NCI-H510A (cell line): ENCODE results near the gene IMMT.
"Not testable (repeated sequence)": the region's sequence is repeated elsewhere in the genome, so short reads cannot be mapped to it uniquely, and the experiment has no call there.

ENCODE experiments used
- DNase-seq: peaks from one replicate; lab custom pipeline; 2025; lab: John Stamatoyannopoulos, UW

The IMMT gene

DNA sequence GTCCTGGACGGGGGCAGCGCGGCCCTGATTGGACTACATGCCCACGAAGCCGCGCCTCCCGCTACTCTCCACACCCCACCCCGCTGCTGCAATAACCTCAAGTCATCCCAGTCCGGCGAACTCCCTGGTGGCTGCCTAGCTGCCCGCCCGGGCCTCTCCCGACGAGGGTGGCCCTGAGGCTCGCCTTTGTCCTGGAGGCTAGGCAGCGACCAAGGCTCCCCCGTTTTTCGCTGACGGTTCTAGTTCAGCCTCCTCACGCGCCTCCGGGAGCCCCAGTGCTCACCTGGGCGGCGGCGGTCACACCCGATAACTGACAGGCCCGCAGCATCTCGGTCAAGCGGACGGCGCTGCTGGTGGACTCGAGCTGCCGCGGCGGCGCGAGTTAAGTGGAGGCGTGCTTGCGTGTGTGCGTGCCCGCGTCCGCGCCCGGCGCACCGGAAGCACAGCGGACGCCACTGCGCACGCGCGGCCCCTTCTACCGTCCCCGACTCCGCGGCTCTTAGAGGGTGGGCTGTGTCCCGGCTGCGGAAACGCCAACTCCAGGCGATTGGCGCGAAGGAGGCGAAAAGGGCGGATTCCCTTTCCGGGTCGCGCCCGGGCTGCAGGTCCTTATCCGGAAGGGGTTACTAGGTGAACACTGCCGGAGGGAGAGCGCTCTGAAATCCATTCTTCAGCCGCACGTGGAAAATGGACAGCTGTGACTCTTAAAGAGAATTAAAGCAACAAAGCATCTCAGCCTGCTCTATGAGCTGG, at the start of gene IMMT:
TSS of gene IMMT (minus strand) at position 408 of the 753 bp plus-strand sequence. CDS start at position 328, 80 bp downstream.
- peak; percentile 95 for DNase-seq

DNA sequence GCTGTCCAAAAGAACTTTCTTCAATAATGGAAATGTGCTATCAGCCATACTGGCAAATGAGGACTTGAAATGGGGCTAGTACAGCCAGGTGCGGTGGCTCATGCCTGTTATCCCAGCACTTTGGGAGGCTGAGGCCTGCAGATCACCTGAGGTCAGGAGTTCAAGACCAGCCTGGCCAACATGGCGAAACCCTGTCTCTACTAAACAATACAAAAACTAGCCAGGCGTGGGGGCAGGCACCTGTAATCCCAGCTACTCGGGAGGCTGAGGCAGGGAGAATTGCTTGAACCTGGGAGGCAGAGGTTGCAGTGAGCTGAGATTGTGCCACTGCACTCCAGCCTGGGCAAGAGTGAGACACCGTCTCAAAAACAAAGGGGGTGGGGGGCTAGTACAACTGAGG, 49.5 kb upstream of the IMMT start:
- not testable (repeated sequence) for DNase-seq

DNA sequence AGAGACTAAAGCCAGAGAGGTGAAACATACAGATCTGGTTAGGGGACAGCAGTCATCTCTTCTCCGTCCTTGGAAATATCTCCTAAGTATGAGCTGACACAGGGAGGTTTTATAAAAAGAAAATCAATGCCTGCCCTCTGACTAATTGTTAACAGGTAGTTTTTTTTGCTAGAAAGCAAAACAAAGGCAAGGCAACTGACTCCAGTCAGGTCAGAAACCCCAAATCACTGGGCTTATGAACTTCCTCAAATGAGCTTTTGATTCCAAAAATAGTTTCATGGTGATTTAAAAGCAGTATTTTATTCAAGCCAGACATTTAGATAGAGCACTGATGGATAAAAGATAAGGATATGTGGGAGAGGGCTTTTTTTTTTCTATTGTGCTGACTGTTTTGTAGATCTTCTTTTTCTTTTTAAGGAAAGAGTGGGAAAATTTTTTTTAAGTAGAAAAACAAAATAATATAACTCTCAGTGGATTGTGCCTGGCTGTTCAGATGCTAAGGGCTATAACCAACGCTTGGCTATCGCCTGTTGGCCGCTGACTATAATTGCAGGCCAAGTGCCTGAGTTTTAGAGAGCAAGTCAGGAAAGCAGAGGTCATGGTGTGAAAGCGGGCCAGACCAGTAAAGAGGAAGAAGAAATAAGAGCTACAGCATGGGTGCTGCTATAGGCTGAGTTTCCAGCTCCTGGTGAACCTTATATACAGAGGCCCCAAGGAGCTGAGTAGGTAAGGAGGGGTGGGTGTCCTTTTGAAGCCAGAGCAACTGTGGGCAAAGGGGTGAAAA, 48.9 kb upstream of the IMMT start:
- DNase-seq = no peak

DNA sequence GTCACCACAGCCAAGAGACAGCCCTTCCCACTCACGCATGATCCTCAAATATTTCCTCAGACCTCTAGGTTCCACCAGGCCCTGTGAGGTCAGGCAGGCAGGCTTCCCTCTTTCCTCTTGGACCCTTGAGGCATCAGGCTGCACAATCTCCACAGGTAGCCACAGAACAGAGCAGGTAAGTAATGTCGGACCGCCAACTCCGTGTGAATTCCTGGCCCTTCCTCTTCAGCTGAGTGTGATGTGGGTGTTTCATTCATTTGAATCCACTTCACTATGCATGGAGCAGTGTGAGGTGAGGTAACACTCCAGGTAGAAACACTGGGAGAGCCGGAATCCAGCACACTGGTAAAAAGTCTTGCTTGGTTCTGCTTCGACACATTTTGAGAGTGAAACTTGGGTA, 48.0 kb upstream of the IMMT start:
- no peak for DNase-seq

DNA sequence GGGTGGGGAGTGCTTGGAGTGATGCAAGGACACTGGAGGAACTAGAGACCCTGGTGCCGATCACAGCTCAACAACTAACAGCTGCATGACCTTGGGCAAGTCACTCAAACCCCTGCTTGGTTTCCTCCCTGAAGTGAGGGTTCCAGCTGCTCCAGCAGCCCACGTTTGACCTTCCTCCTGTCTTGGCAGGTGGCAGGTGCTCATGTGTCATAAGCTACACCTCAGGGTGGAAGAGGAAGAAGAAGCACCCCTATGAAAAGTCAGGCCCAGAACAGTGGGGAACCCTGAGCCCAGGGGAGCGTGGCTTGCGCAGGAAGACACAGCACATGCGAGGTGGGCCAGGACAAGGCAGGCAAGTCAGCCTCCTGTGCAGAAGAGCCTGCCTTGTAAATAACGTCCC, 46.3 kb upstream of the IMMT start:
- DNase-seq = no peak

DNA sequence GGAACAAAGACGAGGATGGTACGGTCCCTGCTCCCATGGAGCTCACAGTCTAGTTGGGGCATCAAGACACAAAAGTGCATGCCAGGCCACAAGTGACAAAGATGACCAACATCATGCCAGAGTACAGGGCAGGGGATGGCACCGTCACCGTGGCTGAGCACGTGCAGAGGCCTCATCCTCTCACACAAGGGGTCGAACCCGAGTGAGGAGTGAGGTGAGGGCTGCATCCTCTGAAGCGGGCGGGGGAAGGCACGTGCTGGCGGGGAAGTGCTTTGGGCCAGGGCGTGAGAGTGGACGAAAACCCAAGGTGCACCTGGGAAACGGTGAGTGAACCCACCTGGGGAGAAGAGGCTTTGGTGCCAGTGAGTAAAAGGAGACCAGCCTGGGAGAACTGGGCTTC, 45.0 kb upstream of the IMMT start:
- no peak for DNase-seq

DNA sequence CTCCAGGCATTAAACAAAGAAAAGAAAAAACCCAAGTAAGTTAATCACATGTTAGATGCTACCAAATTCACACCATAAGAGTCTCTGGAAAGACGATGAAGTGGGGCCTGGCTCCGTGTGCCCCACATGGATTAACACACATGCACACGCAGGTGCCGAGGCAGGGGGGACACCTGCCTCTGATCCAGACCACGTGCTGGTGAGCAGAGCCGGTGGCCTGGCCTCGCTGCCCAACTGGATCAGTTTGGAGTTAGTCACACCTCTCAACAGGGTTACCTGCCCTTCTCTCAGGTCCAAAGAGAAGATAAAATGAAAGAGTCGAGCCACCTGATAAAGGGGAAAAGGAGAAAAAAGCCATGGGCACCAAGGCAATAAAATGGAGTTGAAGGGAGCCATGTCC, 44.5 kb upstream of the IMMT start:
- DNase-seq = no peak

DNA sequence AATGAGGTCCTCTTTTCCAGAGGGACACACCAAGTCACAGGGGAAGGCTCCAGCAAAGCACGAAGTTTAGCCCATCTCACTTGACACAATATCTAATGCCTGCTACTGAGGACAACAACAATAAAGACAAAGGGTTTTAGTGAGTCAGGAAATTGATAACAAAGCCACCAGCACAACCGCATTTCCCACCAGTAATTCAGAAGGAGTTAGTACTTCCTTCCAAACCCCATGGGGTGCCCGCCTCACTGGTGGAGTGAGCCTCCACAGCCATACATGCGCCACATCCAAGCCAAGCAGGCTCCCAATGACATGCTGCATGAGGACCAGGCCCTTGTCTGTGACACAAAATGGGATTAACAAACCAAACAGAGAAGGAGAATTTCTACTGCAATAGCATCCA, 44.1 kb upstream of the IMMT start:
- DNase-seq = no peak

DNA sequence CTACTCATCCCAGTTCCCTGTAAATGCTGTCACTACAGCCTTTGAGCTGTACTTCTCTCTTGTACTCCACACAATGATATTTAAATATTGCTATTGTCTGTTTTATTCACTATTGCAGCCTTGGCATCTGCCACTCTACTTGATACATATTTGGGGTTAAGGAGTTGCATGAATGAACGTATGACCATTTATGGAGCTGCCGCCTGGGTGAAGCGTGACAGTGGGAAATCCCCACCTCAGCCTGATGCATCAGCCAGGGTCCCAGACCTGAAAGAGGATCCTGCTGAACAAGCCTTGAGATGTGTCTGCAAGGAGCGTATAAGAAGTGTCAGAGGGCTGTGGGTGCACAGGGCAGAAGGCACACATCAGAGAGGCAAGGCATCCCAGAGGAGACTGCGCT, 43.1 kb upstream of the IMMT start:
- DNase-seq = no peak

DNA sequence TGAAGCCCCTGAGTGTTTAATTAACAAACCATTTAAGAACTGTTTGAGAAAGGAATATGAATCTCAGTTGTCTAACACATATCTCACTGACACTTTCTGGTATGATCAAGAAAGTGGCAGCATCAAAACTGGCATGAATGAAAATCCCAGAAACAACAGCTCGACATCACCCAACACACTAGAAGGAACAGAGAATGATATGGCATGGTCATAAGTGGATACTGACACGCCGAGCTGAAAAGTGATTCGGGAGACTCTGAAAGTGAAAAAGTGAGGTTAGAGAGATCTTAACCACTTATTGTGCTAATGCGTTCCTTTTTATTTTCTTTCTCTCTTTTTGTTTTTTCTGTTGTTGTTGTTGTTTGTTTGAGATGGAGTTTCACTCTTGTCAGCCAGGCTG, 41.9 kb upstream of the IMMT start:
- DNase-seq = no peak

DNA sequence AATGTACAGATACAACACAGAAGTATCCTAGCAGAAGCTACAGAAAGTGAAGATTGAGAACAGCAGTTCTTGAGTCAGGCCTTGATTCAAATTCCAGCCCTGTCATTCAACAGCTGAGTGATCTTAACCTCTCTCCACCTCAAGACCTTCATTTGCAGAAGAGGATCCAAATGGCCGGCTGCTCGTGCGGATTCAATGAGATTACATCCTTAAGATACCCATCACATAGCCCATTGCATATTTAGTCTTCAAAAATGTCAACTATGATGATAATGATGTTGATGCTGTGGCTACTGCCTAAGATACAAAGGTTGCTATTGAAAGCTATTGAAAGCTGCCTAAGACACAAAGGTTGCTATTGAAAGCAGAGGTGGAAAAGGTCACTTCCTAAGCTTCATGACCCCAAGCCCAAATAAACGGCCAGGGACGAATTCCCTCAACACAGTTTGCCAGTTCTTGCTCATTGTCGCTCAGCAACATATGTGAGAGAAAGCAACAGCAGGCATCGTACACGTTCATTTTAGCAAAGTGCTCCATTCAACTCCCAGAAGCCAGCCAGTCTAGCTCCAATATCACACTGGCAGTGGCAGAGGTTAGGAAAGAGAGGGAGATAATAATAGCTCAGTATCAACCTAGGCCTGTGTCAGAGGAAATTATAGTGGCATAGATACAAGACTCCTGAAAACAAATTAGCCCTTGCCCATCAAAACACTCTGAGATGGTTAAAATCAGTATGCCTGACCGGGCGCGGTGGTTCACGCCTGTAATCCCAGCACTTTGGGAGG, 40.1 kb upstream of the IMMT start:
- DNase-seq = no peak

DNA sequence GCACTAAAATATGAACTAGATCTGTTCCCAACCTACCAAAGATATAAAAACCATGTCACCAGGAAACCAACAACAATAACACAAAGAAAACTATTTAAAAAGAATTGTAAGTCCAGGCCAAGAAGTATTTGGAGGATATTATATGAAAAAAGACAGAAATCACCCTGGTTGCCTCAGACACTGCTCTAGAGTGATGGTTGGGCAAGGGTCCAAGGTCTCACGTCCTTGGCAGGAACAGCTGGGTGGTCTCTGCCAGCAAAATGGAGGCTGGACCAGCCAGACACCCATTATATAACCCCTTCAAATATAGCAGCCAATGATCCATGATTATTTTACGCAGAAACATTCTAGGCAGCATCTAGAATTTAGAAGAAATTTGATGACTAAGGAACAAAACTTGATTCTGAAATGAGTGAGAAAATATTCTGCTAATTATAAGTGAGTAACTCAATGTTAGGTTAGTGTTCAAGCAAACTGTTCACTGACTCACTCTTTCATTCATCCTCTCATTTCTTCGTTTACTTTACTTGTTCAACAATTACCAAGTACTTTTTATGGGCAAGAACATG, 39.4 kb upstream of the IMMT start:
- no peak for DNase-seq

DNA sequence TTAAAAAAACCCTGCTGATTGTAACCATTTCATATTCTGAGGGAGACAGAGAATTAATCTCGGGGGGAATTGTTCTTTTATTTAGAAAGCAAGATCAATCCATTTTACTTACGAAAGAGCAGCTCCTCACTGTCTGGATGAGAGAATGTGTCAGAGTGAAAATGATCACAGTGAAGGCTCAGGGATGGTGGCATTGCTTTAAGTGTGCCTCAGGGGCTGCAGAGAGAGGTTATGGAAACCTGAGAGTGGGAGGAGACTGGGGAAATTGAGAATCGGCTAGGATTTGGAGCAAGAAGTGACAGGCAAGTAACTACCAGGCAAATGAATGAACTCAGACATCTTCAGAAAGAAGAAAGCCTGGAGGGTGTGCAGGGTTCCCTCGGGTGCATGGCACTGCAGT, 38.2 kb upstream of the IMMT start:
- DNase-seq = no peak

DNA sequence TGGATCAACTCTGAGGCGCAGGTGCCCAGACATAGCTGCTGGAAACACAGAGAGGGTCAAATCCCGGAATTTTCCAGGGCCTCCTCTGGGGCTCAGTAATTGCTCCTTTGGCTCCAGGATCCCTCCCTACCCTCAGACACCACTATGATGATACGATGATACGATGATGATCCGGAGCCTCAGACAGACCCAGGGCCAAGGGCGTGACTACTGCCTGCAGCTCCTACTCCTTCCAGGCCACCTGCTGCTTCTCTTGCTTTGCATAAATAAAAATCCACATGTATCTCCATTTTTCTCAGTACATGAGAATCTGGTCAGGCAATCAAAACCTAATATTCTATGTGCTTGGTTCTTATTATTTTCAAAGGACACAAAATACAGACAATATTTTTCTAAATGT, 37.6 kb upstream of the IMMT start:
- no peak for DNase-seq

DNA sequence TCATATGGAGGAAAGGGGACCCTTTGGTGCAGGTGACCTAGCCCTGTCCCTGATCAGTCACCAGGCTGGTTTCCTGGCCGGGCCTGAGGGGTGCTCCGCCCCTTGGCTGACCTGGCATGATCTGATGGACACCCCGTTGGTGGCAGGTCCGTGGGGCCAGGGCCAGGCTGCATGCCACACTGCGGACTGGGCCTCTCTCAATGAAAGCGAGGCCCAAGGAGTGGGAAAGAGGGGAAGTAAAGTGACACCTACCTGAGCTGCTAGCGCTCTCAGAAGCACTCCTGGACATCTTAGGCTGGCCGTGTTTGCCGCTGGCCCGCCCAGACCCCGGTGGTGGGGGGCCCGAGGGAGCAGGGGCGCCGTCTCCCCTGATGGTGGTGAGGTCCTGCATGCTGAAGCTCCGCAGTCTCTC, 37.1 kb upstream of the IMMT start:
- DNase-seq = no peak

DNA sequence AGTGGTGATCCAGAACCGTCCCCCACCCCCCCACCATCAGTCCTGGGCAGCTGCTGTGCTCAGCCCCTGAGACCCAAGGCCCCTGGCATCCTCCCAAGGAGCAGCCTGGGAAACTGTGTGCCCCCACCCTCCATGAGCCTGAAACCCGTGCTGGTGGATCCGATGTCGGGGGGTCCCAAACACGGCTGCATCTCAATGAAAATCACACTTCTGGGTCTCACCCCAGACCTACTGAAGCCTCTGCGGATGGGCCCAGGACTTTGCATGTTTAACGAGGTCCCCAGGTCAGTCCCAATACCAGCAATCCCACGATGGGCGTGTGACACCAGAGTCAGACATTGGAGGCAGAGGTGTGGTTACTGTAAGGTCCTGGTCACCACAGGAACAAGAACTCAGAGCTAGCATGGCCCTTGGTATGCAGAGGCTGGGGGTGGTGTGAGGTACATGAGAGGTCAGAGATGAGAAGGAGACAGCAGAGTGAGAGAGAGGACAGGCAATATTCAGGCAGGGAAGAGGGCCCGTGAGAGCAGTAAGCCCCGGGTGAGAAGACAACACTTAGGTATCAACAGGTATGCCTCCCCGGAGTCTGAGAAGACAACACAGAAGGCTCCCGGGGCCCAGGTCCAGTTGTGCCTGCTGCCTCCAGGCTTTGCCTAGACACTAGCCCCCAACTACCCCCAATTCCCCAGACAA, 36.6 kb upstream of the IMMT start:
- DNase-seq = no peak

DNA sequence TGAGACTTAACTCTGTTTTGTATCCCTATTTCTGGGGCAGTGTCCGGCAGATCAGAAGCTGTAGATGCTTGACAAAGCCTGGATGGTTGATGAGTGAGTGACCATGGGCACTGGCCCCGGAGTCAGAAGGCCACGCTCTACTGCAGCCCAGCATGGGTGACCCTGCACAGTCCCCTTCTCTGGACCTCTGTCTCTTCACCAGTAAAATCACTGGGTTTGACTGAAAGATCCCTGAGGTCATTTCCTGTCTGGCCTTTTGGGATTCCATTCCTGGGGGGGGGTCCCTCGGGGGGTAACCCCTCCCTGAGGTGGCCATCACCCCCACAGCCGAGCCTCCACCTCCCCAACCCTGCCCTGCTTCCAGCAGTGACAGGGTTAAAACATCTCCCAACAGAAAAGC, 35.7 kb upstream of the IMMT start:
- DNase-seq = no peak

DNA sequence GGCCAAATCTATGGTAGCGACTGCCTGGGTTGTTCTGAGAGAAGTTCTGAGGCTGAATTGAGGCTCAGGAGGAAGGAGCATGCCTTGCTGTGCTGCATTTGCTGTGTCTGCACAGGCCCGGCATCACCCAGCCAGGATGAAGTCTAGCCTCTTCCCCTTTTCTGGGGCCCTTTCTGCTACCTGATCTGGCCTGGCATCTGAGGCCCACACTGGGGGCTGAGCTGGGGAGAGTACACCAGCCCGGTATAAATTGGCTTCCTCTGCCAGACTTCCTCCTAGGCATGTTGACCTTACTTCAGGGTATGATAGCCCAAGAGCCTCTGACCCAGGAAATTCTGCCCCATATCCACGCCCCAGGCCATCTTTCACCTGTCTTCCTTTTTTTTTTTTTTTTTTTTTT, 34.0 kb upstream of the IMMT start:
- no peak for DNase-seq

DNA sequence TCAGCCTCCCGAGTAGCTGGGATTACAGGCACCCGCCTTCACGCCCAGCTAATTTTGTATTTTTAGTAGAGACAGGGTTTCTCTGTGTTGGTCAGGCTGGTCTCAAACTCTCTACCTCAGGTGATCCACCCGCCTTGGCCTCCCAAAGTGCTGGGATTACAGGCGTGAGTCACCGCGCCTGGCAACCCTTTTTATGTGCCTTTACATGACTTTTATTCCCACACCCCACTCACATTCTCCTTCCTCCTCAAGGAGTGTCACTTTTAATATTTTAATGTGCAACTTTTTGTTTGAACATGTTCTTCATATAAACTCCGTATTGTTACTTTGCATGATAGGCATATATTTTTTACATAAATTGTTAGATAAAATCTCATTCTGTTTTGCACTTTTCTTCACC, 33.3 kb upstream of the IMMT start:
- not testable (repeated sequence) for DNase-seq

DNA sequence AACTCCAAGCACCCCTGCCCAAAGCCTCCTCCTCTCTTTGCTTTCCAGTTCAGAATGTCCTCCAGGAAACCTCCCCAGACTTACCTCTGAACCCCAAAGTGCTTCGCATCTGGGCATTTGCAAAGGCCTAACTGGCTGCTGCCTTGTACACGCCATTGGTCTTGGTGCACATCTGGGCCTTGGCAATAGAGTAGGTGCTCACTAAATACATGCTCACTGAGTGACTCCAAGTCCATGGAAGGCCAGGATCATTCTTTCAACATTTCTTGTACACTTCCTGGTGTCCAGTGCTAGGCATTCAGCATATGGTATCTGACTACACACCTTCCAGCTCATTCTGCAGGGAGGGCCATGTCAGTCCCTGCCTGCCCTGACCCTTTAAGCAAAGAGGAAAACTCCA, 32.4 kb upstream of the IMMT start:
- no peak for DNase-seq

DNA sequence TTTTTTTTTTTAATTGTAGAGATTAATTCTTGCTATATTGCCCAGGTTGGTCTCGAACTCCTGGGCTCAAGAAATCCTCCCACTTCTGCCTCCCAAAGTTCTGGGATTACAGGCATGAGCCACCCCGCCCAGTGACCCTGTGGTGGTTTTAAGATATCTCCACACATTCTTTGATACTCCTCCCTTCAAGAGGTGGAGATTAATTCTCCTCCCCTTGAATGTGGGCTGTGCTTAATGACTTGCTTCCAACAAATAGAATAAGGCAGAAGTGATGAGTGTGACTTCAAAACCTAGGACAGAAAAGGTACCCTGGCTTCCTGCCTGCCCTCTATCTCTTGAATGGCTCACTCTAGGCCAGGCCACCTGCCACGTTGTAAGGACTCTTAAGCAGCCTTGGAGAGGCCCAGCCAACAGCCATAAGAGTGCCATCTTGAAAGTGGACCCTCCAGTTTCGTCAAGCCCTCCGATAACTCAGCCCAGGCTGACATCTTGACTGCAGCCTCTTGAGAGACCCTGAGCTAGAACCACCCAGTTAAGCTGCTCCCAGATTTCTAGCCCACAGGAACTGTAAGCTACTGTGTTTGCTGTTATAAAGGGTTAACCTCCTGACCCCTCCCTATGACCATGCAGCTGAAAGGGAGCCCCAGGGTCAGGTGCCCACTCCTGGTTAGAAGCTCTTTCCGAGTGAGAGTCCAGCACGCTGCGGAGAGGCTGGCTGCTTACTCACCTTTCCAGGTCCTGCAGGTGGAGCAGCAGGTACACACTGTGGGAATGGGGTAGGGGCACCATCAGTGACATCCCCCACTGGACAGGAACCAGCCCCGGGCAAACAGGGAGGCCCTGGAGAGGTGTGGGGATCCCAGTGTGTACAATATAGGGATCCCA, 31.6 kb upstream of the IMMT start:
- DNase-seq = no peak
